ENCODE measurements around the gene FNTB.
A peak's percentile ranks its signal among the peaks of the same experiment; 100 is the strongest.

FNTB gene

DNA sequence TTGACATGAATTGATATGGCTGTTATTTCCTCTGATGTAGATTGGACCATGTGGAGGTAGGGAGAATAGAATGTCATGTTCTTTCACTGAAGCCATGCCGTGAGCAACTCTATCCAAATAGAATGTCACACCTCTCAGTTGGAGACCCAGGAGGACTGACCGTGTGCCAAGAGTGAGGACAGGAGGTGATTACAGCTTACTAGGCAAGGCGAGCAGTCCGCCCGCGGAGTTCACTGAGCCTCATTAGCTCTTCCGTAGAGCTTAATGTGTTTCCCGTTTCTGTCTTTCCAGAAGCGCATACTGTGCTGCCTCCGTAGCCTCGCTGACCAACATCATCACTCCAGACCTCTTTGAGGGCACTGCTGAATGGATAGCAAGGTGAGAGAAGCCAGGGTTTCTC lies 45.6 kb downstream of the FNTB start:
- Histone ChIP-seq H3K4me1 (ENCODE audit: control insufficient read depth in 2 of 2, insufficient read depth in 2 of 2, low read length in 2 of 2) (peaks cover 0 to 3% of the 10 kb centered on the region in 2 donors), H3K9me3 (ENCODE audit: control insufficient read depth in 2 of 2, low read length in 2 of 2) (no peaks in the 10 kb centered on the region), H3K27ac (ENCODE audit: low read depth in 2 of 2, low read length in 2 of 2) (no peak overlapping the region), H3K4me3 (ENCODE audit: low read length in 2 of 2) (no peak overlapping the region), H3K36me3 (ENCODE audit: control insufficient read depth in 2 of 2, insufficient read depth in 2 of 2, low read length in 2 of 2) (peaks cover 17 to 29% of the 10 kb centered on the region in 2 donors), H3K27me3 (ENCODE audit: control insufficient read depth in 2 of 2, insufficient read depth in 2 of 2, low read length in 2 of 2) (no peaks in the 10 kb centered on the region), H3K9ac (ENCODE audit: low read depth in 1 of 2, low read length in 2 of 2) (no peak overlapping the region)

DNA sequence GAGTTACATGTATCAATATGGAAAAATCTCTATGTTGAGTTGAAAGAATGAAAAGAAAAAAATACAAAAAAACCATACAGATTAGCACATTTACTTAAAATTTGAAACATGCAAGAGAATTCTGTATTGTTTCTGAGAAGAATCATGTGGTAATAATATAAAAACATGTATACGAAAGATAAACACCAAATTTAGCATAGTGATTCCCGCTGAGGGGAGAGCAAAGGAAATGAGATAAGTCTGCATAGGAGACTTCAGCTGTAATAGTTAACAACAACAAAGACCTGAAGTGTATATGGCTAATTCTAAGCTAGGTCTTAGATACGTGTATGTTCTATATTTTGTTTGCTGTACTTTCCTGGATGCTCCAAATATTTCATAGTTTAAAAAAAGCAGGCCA lies 46.5 kb downstream of the FNTB start:
- no peak overlapping the region for H3K9ac ChIP-seq (ENCODE audit: low read depth in 1 of 2, low read length in 2 of 2)
- no peak overlapping the region for H3K4me3 ChIP-seq (ENCODE audit: low read length in 2 of 2)
- H3K27ac ChIP-seq (ENCODE audit: low read depth in 2 of 2, low read length in 2 of 2): no peak overlapping the region
- no peaks in the 10 kb centered on the region for H3K9me3 ChIP-seq (ENCODE audit: control insufficient read depth in 2 of 2, low read length in 2 of 2)
- H3K27me3 ChIP-seq (ENCODE audit: control insufficient read depth in 2 of 2, insufficient read depth in 2 of 2, low read length in 2 of 2): no peaks in the 10 kb centered on the region
- peaks cover 0 to 3% of the 10 kb centered on the region in 2 donors for H3K4me1 ChIP-seq (ENCODE audit: control insufficient read depth in 2 of 2, insufficient read depth in 2 of 2, low read length in 2 of 2)
- H3K36me3 ChIP-seq (ENCODE audit: control insufficient read depth in 2 of 2, insufficient read depth in 2 of 2, low read length in 2 of 2): peaks cover 13 to 21% of the 10 kb centered on the region in 2 donors

DNA sequence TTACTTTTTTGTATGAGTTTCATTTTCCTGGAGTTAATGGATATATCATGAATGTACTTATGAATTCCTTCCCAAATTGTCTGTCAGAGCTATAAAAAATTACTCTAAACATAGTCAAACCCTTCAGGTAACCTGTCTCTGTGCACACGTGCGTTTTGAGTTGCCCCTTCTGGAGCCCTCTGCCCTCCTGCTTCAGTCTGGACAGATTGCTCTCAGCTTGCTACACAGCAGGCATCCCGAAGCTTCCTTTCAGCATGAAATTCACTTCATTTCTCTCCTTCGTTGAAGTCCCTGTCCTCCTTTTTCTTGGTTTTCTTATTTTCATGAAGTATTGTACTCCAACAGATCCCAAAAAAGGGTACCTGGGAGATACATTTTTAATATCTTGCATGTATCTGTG lies 47.3 kb downstream of the FNTB start:
- H3K27ac ChIP-seq (ENCODE audit: low read depth in 2 of 2, low read length in 2 of 2): no peak overlapping the region
- no peaks in the 10 kb centered on the region for H3K4me1 ChIP-seq (ENCODE audit: control insufficient read depth in 2 of 2, insufficient read depth in 2 of 2, low read length in 2 of 2)
- H3K9me3 ChIP-seq (ENCODE audit: control insufficient read depth in 2 of 2, low read length in 2 of 2): no peaks in the 10 kb centered on the region
- H3K36me3 ChIP-seq (ENCODE audit: control insufficient read depth in 2 of 2, insufficient read depth in 2 of 2, low read length in 2 of 2): peaks cover 13 to 18% of the 10 kb centered on the region in 2 donors
- no peak overlapping the region for H3K4me3 ChIP-seq (ENCODE audit: low read length in 2 of 2)
- H3K9ac ChIP-seq (ENCODE audit: low read depth in 1 of 2, low read length in 2 of 2): no peak overlapping the region
- H3K27me3 ChIP-seq (ENCODE audit: control insufficient read depth in 2 of 2, insufficient read depth in 2 of 2, low read length in 2 of 2): no peaks in the 10 kb centered on the region

DNA sequence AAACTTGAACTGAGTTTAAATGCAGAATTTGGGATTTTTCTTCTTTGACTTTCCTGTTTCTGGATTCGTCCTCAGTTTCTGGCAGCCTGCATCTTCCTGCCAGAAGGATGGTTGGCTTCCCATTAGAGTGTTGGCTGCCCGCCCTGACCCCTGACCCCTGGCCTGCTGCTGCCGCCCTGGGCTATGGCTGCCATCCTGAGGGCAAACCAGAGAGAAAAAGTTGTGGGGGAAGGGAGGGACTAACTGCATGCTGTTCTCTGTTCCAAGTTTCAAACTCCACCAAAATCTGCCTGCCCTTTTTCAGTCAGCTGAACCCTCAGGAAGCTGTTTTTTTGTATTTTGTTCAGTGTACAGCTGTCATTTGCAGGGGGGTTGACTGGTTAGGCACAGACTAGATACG lies 48.4 kb downstream of the FNTB start:
- Histone ChIP-seq H3K4me1 (ENCODE audit: control insufficient read depth in 2 of 2, insufficient read depth in 2 of 2, low read length in 2 of 2) (no peaks in the 10 kb centered on the region), H3K9me3 (ENCODE audit: control insufficient read depth in 2 of 2, low read length in 2 of 2) (no peaks in the 10 kb centered on the region), H3K4me3 (ENCODE audit: low read length in 2 of 2) (no peak overlapping the region), H3K9ac (ENCODE audit: low read depth in 1 of 2, low read length in 2 of 2) (no peak overlapping the region), H3K27me3 (ENCODE audit: control insufficient read depth in 2 of 2, insufficient read depth in 2 of 2, low read length in 2 of 2) (no peaks in the 10 kb centered on the region), H3K27ac (ENCODE audit: low read depth in 2 of 2, low read length in 2 of 2) (no peak overlapping the region), H3K36me3 (ENCODE audit: control insufficient read depth in 2 of 2, insufficient read depth in 2 of 2, low read length in 2 of 2) (peaks cover 7 to 12% of the 10 kb centered on the region in 2 donors)

DNA sequence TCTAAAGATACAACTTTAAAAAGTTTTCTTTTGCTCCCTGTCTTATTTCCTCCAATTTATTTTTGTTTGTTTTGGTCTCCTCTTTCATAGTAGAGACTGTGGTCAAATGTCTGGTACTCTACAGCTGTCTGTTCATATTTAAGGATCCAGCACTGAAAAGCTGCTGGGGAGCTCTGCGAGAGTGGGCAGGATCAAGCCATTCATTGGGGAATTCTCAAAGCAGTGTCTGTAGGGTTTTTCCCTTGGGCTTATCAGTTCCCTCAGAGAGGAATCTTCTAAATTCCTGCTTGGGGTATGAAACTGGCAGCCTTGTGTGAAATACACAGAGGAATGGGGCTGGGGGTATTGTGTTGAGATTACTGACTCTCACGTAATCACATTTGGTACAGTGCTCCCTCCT lies 52.3 kb downstream of the FNTB start:
- Histone ChIP-seq H3K27me3 (ENCODE audit: control insufficient read depth in 2 of 2, insufficient read depth in 2 of 2, low read length in 2 of 2) (no peaks in the 10 kb centered on the region), H3K4me1 (ENCODE audit: control insufficient read depth in 2 of 2, insufficient read depth in 2 of 2, low read length in 2 of 2) (peaks cover 3 to 8% of the 10 kb centered on the region in 2 donors), H3K36me3 (ENCODE audit: control insufficient read depth in 2 of 2, insufficient read depth in 2 of 2, low read length in 2 of 2) (peaks cover 3 to 10% of the 10 kb centered on the region in 2 donors), H3K27ac (ENCODE audit: low read depth in 2 of 2, low read length in 2 of 2) (no peak overlapping the region), H3K9ac (ENCODE audit: low read depth in 1 of 2, low read length in 2 of 2) (no peak overlapping the region), H3K4me3 (ENCODE audit: low read length in 2 of 2) (no peak overlapping the region), H3K9me3 (ENCODE audit: control insufficient read depth in 2 of 2, low read length in 2 of 2) (no peaks in the 10 kb centered on the region)

DNA sequence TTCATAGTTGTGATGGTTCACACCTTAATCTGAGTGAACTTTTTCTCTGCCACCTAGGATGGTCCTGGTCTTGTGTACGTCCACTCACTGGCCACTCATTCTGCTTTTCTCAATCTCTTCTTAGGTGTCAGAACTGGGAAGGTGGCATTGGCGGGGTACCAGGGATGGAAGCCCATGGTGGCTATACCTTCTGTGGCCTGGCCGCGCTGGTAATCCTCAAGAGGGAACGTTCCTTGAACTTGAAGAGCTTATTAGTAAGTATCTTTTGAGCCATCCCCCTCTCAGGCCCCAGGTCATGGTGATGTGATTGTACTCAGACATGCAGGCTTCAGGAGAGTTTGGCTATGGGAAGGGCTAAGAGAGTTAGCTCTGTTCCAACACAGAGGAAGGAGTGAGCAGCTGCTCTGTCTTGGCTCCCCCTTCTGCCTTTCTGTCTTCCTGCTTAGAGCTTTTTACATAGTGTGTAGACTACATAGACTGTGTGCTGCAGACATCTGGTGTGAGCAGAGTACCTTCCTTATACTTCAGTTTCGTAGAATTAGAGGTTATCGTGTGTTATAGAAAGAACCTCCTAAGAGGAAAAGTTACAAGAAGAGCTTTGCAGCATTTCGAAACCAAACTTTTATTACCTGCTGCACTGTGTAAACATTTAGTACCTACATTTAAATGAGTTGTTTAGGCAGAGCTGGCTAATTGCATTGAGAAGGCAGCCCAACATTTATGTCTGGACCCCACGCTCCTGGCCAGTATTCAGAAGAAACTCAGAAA lies 54.2 kb downstream of the FNTB start:
- H3K36me3 ChIP-seq (ENCODE audit: control insufficient read depth in 2 of 2, insufficient read depth in 2 of 2, low read length in 2 of 2): peaks cover 0 to 14% of the 10 kb centered on the region in 2 donors
- no peaks in the 10 kb centered on the region for H3K9me3 ChIP-seq (ENCODE audit: control insufficient read depth in 2 of 2, low read length in 2 of 2)
- H3K27me3 ChIP-seq (ENCODE audit: control insufficient read depth in 2 of 2, insufficient read depth in 2 of 2, low read length in 2 of 2): no peaks in the 10 kb centered on the region
- peak overlapping the region in 1 of 2 donors; percentile 26 for H3K4me3 ChIP-seq (ENCODE audit: low read length in 2 of 2)
- H3K9ac ChIP-seq (ENCODE audit: low read depth in 1 of 2, low read length in 2 of 2): no peak overlapping the region
- H3K27ac ChIP-seq (ENCODE audit: low read depth in 2 of 2, low read length in 2 of 2): no peak overlapping the region
- peaks cover 5 to 8% of the 10 kb centered on the region in 2 donors for H3K4me1 ChIP-seq (ENCODE audit: control insufficient read depth in 2 of 2, insufficient read depth in 2 of 2, low read length in 2 of 2)

DNA sequence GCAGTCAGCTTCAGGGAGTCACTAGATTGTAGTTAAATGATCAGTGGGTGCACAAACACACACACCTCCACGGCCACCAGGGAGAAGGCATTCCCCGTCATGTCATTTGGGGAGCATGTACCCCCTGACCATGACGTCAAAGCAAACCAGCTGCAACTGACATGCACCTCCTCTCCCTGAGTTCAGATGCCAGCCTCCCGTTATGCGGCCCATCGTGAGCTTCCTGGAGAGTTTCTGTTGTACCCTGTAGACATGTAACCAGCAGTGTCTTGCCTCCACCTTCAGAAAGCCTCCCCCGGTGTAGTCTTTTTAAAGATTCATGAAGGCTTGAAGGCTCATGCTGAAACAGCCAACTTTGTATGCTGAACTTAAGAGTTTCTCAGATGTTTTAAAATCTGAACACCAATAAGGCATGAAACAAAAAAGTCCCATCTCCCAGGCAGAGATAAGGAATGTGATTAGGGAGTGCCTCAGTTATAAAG lies 54.8 kb downstream of the FNTB start:
- Histone ChIP-seq H3K4me3 (ENCODE audit: low read length in 2 of 2) (peak overlapping the region in 1 of 2 donors; percentile 26), H3K27ac (ENCODE audit: low read depth in 2 of 2, low read length in 2 of 2) (no peak overlapping the region), H3K27me3 (ENCODE audit: control insufficient read depth in 2 of 2, insufficient read depth in 2 of 2, low read length in 2 of 2) (no peaks in the 10 kb centered on the region), H3K36me3 (ENCODE audit: control insufficient read depth in 2 of 2, insufficient read depth in 2 of 2, low read length in 2 of 2) (peaks cover 0 to 14% of the 10 kb centered on the region in 2 donors), H3K4me1 (ENCODE audit: control insufficient read depth in 2 of 2, insufficient read depth in 2 of 2, low read length in 2 of 2) (peaks cover 5 to 8% of the 10 kb centered on the region in 2 donors), H3K9me3 (ENCODE audit: control insufficient read depth in 2 of 2, low read length in 2 of 2) (no peaks in the 10 kb centered on the region), H3K9ac (ENCODE audit: low read depth in 1 of 2, low read length in 2 of 2) (no peak overlapping the region)

DNA sequence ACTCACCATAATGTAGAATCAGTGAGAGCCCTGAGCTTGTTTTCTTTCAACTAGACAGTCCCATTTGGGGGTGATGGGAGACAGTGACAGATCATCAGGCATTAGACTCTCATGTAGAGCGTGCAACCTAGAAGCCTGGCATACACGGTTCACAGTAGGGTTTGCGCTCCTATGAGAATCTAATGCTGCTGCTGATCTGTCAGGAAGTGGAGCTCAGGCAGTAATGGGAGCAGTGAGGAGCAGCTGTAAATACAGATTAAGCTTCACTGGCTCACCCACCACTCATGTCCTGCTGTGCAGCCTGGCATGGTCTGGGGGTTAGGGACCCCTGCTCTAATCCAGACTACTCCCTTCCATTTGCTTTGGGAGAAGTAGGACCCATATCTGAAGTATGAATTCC lies 55.6 kb downstream of the FNTB start:
- Histone ChIP-seq H3K27ac (ENCODE audit: low read depth in 2 of 2, low read length in 2 of 2) (no peak overlapping the region), H3K9ac (ENCODE audit: low read depth in 1 of 2, low read length in 2 of 2) (no peak overlapping the region), H3K27me3 (ENCODE audit: control insufficient read depth in 2 of 2, insufficient read depth in 2 of 2, low read length in 2 of 2) (no peaks in the 10 kb centered on the region), H3K4me1 (ENCODE audit: control insufficient read depth in 2 of 2, insufficient read depth in 2 of 2, low read length in 2 of 2) (peaks cover 5 to 13% of the 10 kb centered on the region in 2 donors), H3K9me3 (ENCODE audit: control insufficient read depth in 2 of 2, low read length in 2 of 2) (no peaks in the 10 kb centered on the region), H3K36me3 (ENCODE audit: control insufficient read depth in 2 of 2, insufficient read depth in 2 of 2, low read length in 2 of 2) (peaks cover 0 to 14% of the 10 kb centered on the region in 2 donors), H3K4me3 (ENCODE audit: low read length in 2 of 2) (no peak overlapping the region)

DNA sequence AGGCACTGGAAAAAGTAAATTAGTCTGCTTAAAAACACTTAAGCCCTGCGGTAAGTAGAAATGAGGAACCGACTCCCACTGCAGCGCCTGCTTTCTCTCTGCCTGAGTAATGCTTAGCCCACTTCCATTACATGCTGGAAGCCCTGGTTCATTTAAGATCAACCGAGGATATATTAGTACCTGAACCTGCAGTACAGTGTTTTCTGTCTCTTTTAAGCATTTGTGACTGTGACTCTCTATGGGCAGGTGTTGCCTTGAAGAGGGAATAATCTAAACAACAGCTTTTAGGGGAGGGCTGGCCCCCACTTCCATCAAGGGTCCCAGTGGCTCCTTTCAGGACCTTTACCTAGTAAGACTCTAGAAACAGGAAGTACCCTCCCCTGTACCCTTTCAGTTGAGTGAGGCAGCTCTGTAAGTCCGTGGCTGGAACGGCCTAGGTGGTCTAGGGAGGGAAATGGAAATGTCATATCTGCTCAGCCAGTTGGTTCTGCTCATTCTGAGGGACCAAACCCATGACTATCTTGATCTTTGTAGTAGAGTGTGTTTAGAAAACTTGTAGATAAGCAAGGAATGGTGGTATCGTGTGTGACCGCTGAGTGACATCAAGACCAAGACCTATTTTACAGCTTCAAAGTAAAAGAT lies 56.2 kb downstream of the FNTB start:
- Histone ChIP-seq H3K4me1 (ENCODE audit: control insufficient read depth in 2 of 2, insufficient read depth in 2 of 2, low read length in 2 of 2) (peaks cover 5 to 16% of the 10 kb centered on the region in 2 donors), H3K9ac (ENCODE audit: low read depth in 1 of 2, low read length in 2 of 2) (no peak overlapping the region), H3K27ac (ENCODE audit: low read depth in 2 of 2, low read length in 2 of 2) (no peak overlapping the region), H3K27me3 (ENCODE audit: control insufficient read depth in 2 of 2, insufficient read depth in 2 of 2, low read length in 2 of 2) (no peaks in the 10 kb centered on the region), H3K36me3 (ENCODE audit: control insufficient read depth in 2 of 2, insufficient read depth in 2 of 2, low read length in 2 of 2) (peaks cover 0 to 14% of the 10 kb centered on the region in 2 donors), H3K9me3 (ENCODE audit: control insufficient read depth in 2 of 2, low read length in 2 of 2) (no peaks in the 10 kb centered on the region), H3K4me3 (ENCODE audit: low read length in 2 of 2) (no peak overlapping the region)

DNA sequence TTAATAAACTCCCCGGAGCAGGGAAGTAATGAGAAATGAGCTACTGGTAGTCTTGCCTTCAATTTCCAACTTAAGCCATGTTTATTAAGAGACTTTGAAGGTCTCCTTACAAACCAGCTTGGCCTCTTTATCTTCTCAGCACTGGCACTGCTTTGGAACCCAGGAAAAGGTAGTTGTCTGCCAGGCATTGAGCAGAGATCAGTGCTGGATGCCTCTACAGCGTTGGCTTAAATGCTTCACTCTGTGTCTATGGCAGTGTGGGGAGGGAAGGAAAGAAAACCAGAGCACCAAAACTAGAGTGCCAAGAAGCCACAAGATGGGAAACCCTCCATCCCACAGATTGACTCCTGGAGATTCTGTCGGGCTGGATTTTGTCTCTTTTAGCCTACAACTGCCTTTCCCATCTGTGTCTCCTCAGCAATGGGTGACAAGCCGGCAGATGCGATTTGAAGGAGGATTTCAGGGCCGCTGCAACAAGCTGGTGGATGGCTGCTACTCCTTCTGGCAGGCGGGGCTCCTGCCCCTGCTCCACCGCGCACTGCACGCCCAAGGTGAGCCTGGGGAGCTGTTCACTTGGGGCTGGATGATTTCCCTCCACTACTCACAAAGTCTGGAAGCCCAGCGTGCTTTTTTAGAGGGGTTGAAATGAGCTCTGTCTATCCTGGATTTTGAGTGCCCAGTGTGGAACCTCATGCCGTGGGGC lies 57.3 kb downstream of the FNTB start:
- no peak overlapping the region for H3K9ac ChIP-seq (ENCODE audit: low read depth in 1 of 2, low read length in 2 of 2)
- H3K9me3 ChIP-seq (ENCODE audit: control insufficient read depth in 2 of 2, low read length in 2 of 2): no peaks in the 10 kb centered on the region
- peaks cover 0 to 14% of the 10 kb centered on the region in 2 donors for H3K36me3 ChIP-seq (ENCODE audit: control insufficient read depth in 2 of 2, insufficient read depth in 2 of 2, low read length in 2 of 2)
- H3K27me3 ChIP-seq (ENCODE audit: control insufficient read depth in 2 of 2, insufficient read depth in 2 of 2, low read length in 2 of 2): no peaks in the 10 kb centered on the region
- no peak overlapping the region for H3K4me3 ChIP-seq (ENCODE audit: low read length in 2 of 2)
- H3K4me1 ChIP-seq (ENCODE audit: control insufficient read depth in 2 of 2, insufficient read depth in 2 of 2, low read length in 2 of 2): peaks cover 5 to 19% of the 10 kb centered on the region in 2 donors
- H3K27ac ChIP-seq (ENCODE audit: low read depth in 2 of 2, low read length in 2 of 2): no peak overlapping the region
